K562 (cell line): Measurements from ENCODE around the gene GTPBP2. TPM values are rescaled to one million over a fixed set of nuclear protein-coding genes. Genes with fewer than 3 reads are reported as not detected.

ENCODE experiments used
- ATAC-seq: fragments of 200-7000 bp; cut with Tn5 transposase; 3 replicates; pipeline ENCODE4 v1.9.1; 2020; ENCODE audit warnings: moderate library complexity
- BruUV-seq: library from RNA; stranded (reverse); fragments of 400-500 nt; replicated peaks from 2 replicates; lab custom pipeline; 2021; lab: Mats Ljungman, UMichigan
- CTCF ChIA-PET: fragments of 300-600 bp; formaldehyde crosslinking; extraction: SDS; loops from one replicate; lab custom pipeline; 2021; ENCODE audit warnings: low intra/inter-chr PET ratio; lab: Yijun Ruan, JAX
- POLR2A ChIA-PET: fragments of 300-600, 350-650 bp; sonication (Branson Sonifier 250); formaldehyde crosslinking; extraction: SDS; loops from one replicate; lab custom pipeline; 2021; ENCODE audit warnings: antibody characterized with exemption, inconsistent platforms; lab: Yijun Ruan, JAX
- DNase-seq, 4 experiments: peaks; one replicate each; pipeline versions ENCODE4 v3.0.0 to v3.0.0-alpha.2; 2011 to 2018; ENCODE audit warnings: low spot score in 3 of 4, mixed read lengths in 3 of 4; ENCODE audit errors: extremely low read depth in 1 of 4
- FAIRE-seq: peaks from 2 replicates; lab custom pipeline; 2011; peaks lifted over from hg19 to GRCh38; lab: Jason Lieb, UNC
- H2AFZ ChIP-seq: 2 replicates; pipeline ENCODE4 v1.6.0; 2011; ENCODE audit warnings: low read depth, low read length, control low read depth, inconsistent platforms
- H3K27ac ChIP-seq: fragments of 200-600 bp; 3 replicates; pipeline ENCODE4 v1.8.0; 2011; ENCODE audit warnings: low read depth, mild to moderate bottlenecking, control low read depth, inconsistent platforms, low read length, moderate library complexity, mixed read lengths; ENCODE audit errors: extremely low read depth
- H3K27me3 ChIP-seq, 2 experiments: fragments of 300-600 bp in 1 of 2; 2 replicates in 1 of 2; 3 replicates in 1 of 2; pipeline versions ENCODE4 v1.6.0 to v1.8.0; 2011; ENCODE audit warnings: inconsistent platforms in 2 of 2, low read length in 2 of 2, mild to moderate bottlenecking in 1 of 2, mixed read lengths in 1 of 2, moderate library complexity in 1 of 2; ENCODE audit not compliant: control insufficient read depth in 2 of 2, insufficient read depth in 2 of 2
- H3K36me3 ChIP-seq: fragments of 300-600 bp; 3 replicates; pipeline ENCODE4 v1.8.0; 2011; ENCODE audit warnings: mild to moderate bottlenecking, low read length, inconsistent platforms; ENCODE audit not compliant: control insufficient read depth, insufficient read depth
- H3K4me1 ChIP-seq, 2 experiments: fragments of 200-600 bp in 1 of 2; replicated peaks in 1 of 2; 2 replicates in 1 of 2; 3 replicates in 1 of 2; pipeline versions ENCODE4 v1.5.1 to v1.8.0; 2011; ENCODE audit warnings: inconsistent platforms in 2 of 2, low read length in 2 of 2, mild to moderate bottlenecking in 1 of 2, mixed read lengths in 1 of 2, moderate library complexity in 1 of 2; ENCODE audit not compliant: control insufficient read depth in 2 of 2, insufficient read depth in 2 of 2
- H3K4me2 ChIP-seq: 2 replicates; pipeline ENCODE4 v1.6.1; 2011; ENCODE audit warnings: low read length, control low read depth, inconsistent platforms, mixed read lengths; ENCODE audit not compliant: insufficient read depth
- H3K4me3 ChIP-seq: fragments of 200-600 bp; sonication (generic), shearing (Covaris generic); 2 replicates; pipeline ENCODE4 v1.5.1; 2016; ENCODE audit warnings: control low read depth, inconsistent platforms
- H3K79me2 ChIP-seq: fragments of 200-600 bp; 3 replicates; pipeline ENCODE4 v1.8.0; 2011; ENCODE audit warnings: low read length, inconsistent platforms; ENCODE audit not compliant: control insufficient read depth, insufficient read depth
- H3K9ac ChIP-seq, 2 experiments: 2 replicates each; pipeline versions ENCODE4 v1.6.0 to v1.6.1; 2011; ENCODE audit warnings: low read depth in 2 of 2, low read length in 2 of 2, control low read depth in 1 of 2, inconsistent platforms in 1 of 2, mild to moderate bottlenecking in 1 of 2, mixed read lengths in 1 of 2; ENCODE audit not compliant: insufficient read depth in 1 of 2
- H3K9me1 ChIP-seq: one replicate; pipeline ENCODE4 v1.6.0; 2011; ENCODE audit warnings: inconsistent platforms, mild to moderate bottlenecking, low read length, moderate library complexity; ENCODE audit not compliant: control insufficient read depth, insufficient read depth
- H3K9me3 ChIP-seq: replicated peaks from 2 replicates; pipeline ENCODE4 v1.5.1; 2011; ENCODE audit warnings: low read depth, low read length, inconsistent platforms; ENCODE audit not compliant: control insufficient read depth, insufficient read depth
- H4K20me1 ChIP-seq: replicated peaks from 2 replicates; pipeline ENCODE4 v1.6.1; 2011; ENCODE audit warnings: low read length, inconsistent platforms, mixed read lengths; ENCODE audit not compliant: control insufficient read depth, insufficient read depth
- ARID3A ChIP-seq: IDR thresholded peaks from 2 replicates; pipeline ENCODE4 v1.6.1; 2012; ENCODE audit warnings: low read depth, low read length, improper control_type of control experiment, borderline replicate concordance
- FOXP1 ChIP-seq: sonication (generic); formaldehyde crosslinking; IDR thresholded peaks from 2 replicates; pipeline ENCODE4 v1.8.0; 2022; ENCODE audit warnings: mild to moderate bottlenecking, missing genetic modification reagents
- GTF2F1 ChIP-seq: IDR thresholded peaks from 2 replicates; pipeline ENCODE4 v1.6.1; 2011; ENCODE audit warnings: low read depth, low read length, improper control_type of control experiment
- HDAC8 ChIP-seq: fragments of 450-650 bp; IDR thresholded peaks from 2 replicates; pipeline ENCODE4 v1.6.1; 2016; ENCODE audit warnings: mild to moderate bottlenecking, missing genetic modification characterization, moderate library complexity, missing compliant biosample characterization
- KLF13 ChIP-seq: fragments of 450-650 bp; IDR thresholded peaks from 2 replicates; pipeline ENCODE4 v1.6.1; 2016; ENCODE audit warnings: missing genetic modification characterization, low read depth, mild to moderate bottlenecking, missing compliant biosample characterization, moderate library complexity, borderline replicate concordance
- MAZ ChIP-seq, 2 experiments: fragments of 450-650 bp in 1 of 2; sonication (generic) in 1 of 2; formaldehyde crosslinking; IDR thresholded peaks in 1 of 2; conservative IDR thresholded peaks in 1 of 2; 2 replicates each; pipeline versions ENCODE4 v1.4.0 to v1.5.0; 2020; ENCODE audit warnings: mild to moderate bottlenecking in 1 of 2, missing genetic modification reagents in 1 of 2
- MYBL2 ChIP-seq, 2 experiments: fragments of 450-650 bp in 1 of 2; sonication (generic) in 1 of 2; formaldehyde crosslinking in 1 of 2; IDR thresholded peaks; 2 replicates each; pipeline versions ENCODE4 v1.6.1 to v1.8.1; 2017 to 2022; ENCODE audit warnings: borderline replicate concordance in 1 of 2, inconsistent platforms in 1 of 2, low read depth in 1 of 2, mild to moderate bottlenecking in 1 of 2, missing genetic modification reagents in 1 of 2, moderate library complexity in 1 of 2
- PBX2 ChIP-seq, 2 experiments: IDR thresholded peaks in 1 of 2; conservative IDR thresholded peaks in 1 of 2; 2 replicates each; pipeline ENCODE4 v1.6.1; 2016; ENCODE audit warnings: low read depth in 2 of 2, mild to moderate bottlenecking in 1 of 2, missing compliant biosample characterization in 1 of 2, missing genetic modification characterization in 1 of 2, moderate library complexity in 1 of 2
- PHB ChIP-seq: fragments of 250-450 bp; sonication (Bioruptor Pico); IDR thresholded peaks from 2 replicates; pipeline ENCODE4 v1.5.0; 2021
- PHTF2 ChIP-seq: fragments of 250-450 bp; sonication (Bioruptor Pico); IDR thresholded peaks from 2 replicates; pipeline ENCODE4 v1.5.0; 2021; ENCODE audit warnings: mild to moderate bottlenecking
- POLR2AphosphoS5 ChIP-seq: IDR thresholded peaks from 2 replicates; pipeline ENCODE4 v1.6.1; 2011; ENCODE audit warnings: mild to moderate bottlenecking, low read depth, low read length, moderate library complexity; ENCODE audit not compliant: control insufficient read depth, insufficient read depth
- STAT5A ChIP-seq: IDR thresholded peaks from 2 replicates; pipeline ENCODE4 v1.6.1; 2012; ENCODE audit warnings: low read length, inconsistent platforms, borderline replicate concordance
- TARDBP ChIP-seq: fragments of 450-650 bp; IDR thresholded peaks from 2 replicates; pipeline ENCODE4 v1.6.1; 2016
- WGBS: fragments of 100-300 bp; shearing (Covaris generic); methylation state at CpG from one replicate; pipeline ENCODE4 v1.1.6; 2016; ENCODE audit warnings: low coverage, mixed read lengths; ENCODE audit not compliant: insufficient coverage; ENCODE audit errors: missing lambda C conversion rate; 5-methylcytosine and 5-hydroxymethylcytosine counted together
- in situ Hi-C: fragments of 300-500 bp; cut with MboI; formaldehyde crosslinking; loops from 4 replicates; pipeline ENCODE4 v1.15.0; 2018; ENCODE audit warnings: inconsistent platforms, mixed read lengths
- intact Hi-C: fragments of 100-400 bp; cut with micrococcal nuclease; formaldehyde crosslinking; loops from 2 replicates; pipeline ENCODE4 v1.14.2; 2022
- polyA plus RNA-seq, 8 experiments: library from polyadenylated mRNA; depleted of rRNA in 4 of 8; stranded (reverse) in 5 of 8; unstranded in 3 of 8; fragments of >200 nt; fragmentation: Nextera tagmentation in 2 of 8; fragmentation: Illumina TruSeq in 1 of 8; extraction: Ambion mirVana in 2 of 8; extraction: Trizol in 1 of 8; gene quantifications; 2 replicates each; pipeline versions ENCODE4 v1.2.1 to v1.2.3, GENCODE V29; 2011 to 2014; ENCODE audit warnings: inconsistent platforms in 1 of 8, missing spikeins in 1 of 8
- total RNA-seq, 7 experiments: library from RNA; depleted of rRNA in 6 of 7; stranded (reverse); fragments of >200 nt in 6 of 7; fragmentation: Illumina TruSeq in 2 of 7; extraction: Trizol in 2 of 7; gene quantifications; 2 replicates each; pipeline versions ENCODE4 v1.2.1 to v1.2.3, GENCODE V29; 2011 to 2021; ENCODE audit warnings: low replicate concordance in 1 of 7

GTPBP2 gene
- total and polyA plus RNA-seq, 9 of the 15 experiments (the other 6 are each of a cell fraction or from before 2014, with no cell fraction given): 48.4 to 196 (median 111) TPM

DNA sequence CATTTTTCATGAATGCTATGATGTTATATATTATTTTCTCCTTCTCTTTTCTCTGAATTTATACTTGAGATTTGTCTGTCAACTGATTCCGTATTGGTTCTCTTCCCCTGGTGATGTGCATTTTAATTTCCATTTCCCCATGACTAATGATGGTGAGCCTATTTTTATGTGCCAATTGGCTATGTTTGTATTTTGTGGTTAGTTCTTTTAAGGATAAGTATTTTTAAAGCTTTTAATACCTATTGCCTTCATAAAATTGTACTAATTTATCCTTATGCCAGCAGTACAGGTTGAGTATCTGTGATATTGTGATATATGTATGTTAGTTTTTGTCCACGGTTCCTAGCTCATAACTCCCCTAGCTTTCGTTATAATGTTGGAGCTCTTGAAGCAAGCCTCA lies 50.3 kb downstream of the GTPBP2 start (continued):
- TF ChIP-seq GTF2F1: no peak
- TF ChIP-seq MAZ (CRISPR knock-in tag; conservative IDR thresholded peaks at IDR 0.05 in 1 of 2, IDR thresholded peaks at IDR 0.05 in 1 of 2): no peak

DNA sequence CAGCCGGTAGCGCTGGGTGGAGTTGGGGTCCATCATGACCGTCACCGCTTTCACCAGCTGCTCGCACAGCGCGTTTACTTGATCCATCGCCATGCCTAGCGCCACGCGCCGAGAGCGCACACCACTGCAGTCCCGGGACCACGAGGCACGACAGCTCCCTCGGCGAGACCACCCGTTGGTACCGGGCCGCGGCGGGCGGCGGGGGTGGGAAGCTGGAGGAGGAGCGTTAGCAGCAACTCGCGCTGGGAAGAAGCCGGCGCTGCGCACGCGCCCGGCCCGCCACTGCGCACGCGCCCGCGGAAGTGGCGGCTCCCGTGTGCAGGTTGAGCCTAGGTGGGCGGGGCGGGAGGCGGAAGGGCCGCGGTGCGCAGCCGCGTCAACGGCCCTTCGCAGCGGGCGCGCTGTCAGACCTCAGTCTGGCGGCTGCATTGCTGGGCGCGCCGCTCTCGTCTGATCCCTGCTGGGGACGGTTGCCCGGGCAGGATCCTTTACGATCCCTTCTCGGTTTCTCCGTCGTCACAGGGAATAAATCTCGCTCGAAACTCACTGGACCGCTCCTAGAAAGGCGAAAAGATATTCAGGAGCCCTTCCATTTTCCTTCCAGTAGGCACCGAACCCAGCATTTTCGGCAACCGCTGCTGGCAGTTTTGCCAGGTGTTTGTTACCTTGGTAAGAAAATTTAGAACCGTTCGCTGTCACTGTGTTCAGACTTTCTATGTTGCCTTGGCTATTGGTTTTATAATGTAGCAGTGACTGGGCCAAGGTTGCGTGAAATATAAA lies 53.1 kb downstream of the GTPBP2 start, which contains the start of the genes POLH and XPO5:
Gene POLH, plus strand, starts transcription at position 414 of the 780 bp plus-strand sequence. CDS start 6,135 bp downstream, outside the sequence.
Gene XPO5, minus strand, starts transcription at position 267 of the 780 bp plus-strand sequence. Its CDS starts 174 bp downstream, at position 93.
- CTCF ChIA-PET: no interaction called here
- Histone ChIP-seq H4K20me1 (no peaks in the 10 kb centered on the region), H3K9ac (peak within 1 kb of the TSS; percentile 89 to 99), H3K36me3 (peaks cover 37% of the 10 kb centered on the region), H3K4me3 (peak within 1 kb of the TSS; percentile 74), H3K27me3 (no peaks in the 10 kb centered on the region), H3K27ac (peak within 1 kb of the TSS; percentile 84), H3K4me2 (peak within 1 kb of the TSS; percentile 98), H3K4me1 (peaks cover 7 to 14% of the 10 kb centered on the region in 2 experiments; a peak in 4 of 5 replicates), H3K79me2 (peaks cover 78% of the 10 kb centered on the region), H3K9me1 (no peaks in the 10 kb centered on the region), H2AFZ (peak within 1 kb of the TSS; percentile 86), H3K9me3 (no peaks in the 10 kb centered on the region)
- in situ Hi-C loops (no loop called here), intact Hi-C loops (loop anchor here (2.0 kb wide), 1 partner anchor 53 kb away; the partner anchor contains the start of gene GTPBP2)
- FAIRE-seq (peak; percentile 81), DNase-seq (peak; percentile 98 to 99 (median 98)), ATAC-seq (peak; percentile 95)
- POLR2A ChIA-PET: interaction anchor here (0.6 to 1.6 kb wide), 15 partner anchors 11 to 1496 kb away, joined by 3 to 14 read pairs (median 3); partner anchors contain the start of gene GTPBP2
- BruUV-seq: TSS peak; percentile 79
- WGBS: under 1% methylated on average over 76 of the region's 76 CpGs
- TF ChIP-seq HDAC8 (tag): no peak
- peak; percentile 93 for TF ChIP-seq MYBL2 (IDR thresholded peaks at IDR 0.05; ENCODE audit: low read depth)
- TF ChIP-seq MYBL2 (CRISPR knock-in tag; IDR thresholded peaks at IDR 0.05; ENCODE audit: borderline replicate concordance): no peak
- peak; percentile 91 for TF ChIP-seq KLF13 (tag)
- peak; percentile 25; the same call in 1 of the 2 replicates for TF ChIP-seq STAT5A
- TF ChIP-seq TARDBP: peak; percentile 50; the same call in 1 of the 2 replicates
- no peak for TF ChIP-seq PBX2 (CRISPR knock-in tag; IDR thresholded peaks at IDR 0.05; ENCODE audit: low read depth)
- 0 out of 2 replicates have a peak, but pooled peaks have one; percentile 27 for TF ChIP-seq PBX2 (tag; conservative IDR thresholded peaks at IDR 0.05; ENCODE audit: low read depth)
- TF ChIP-seq PHTF2 (CRISPR knock-in tag): no peak
- TF ChIP-seq FOXP1: peak; percentile 70; the same call in 1 of the 2 replicates
- 0 out of 2 replicates have a peak, but pooled peaks have one; percentile 41 for TF ChIP-seq PHB
- no peak for TF ChIP-seq ARID3A
- peak; percentile 90 for TF ChIP-seq POLR2AphosphoS5
